H9 (cell line): ENCODE data around the gene C1orf74. TPM values are rescaled to one million over a fixed set of nuclear protein-coding genes. Genes with fewer than 3 reads are reported as not detected.

ENCODE experiments used
- DNase-seq: peaks from one replicate; pipeline ENCODE4 v3.0.0-alpha.2; 2017
- H2AFZ ChIP-seq: one replicate; pipeline ENCODE4 v1.6.1; 2013; ENCODE audit warnings: mild to moderate bottlenecking, low read length, control low read depth, moderate library complexity
- H2AK5ac ChIP-seq: 2 replicates; pipeline ENCODE4 v1.6.1; 2013; ENCODE audit warnings: low read length, control low read depth, mixed read lengths; ENCODE audit not compliant: insufficient read length
- H2BK120ac ChIP-seq: one replicate; pipeline ENCODE4 v1.6.1; 2013; ENCODE audit warnings: low read depth, mild to moderate bottlenecking, low read length, control low read depth, inconsistent platforms; ENCODE audit not compliant: poor library complexity, severe bottlenecking
- H2BK12ac ChIP-seq: 2 replicates; pipeline ENCODE4 v1.6.1; 2013; ENCODE audit warnings: low read length, control low read depth, mixed read lengths, low read depth; ENCODE audit not compliant: insufficient read length
- H2BK15ac ChIP-seq: 2 replicates; pipeline ENCODE4 v1.6.1; 2013; ENCODE audit warnings: low read depth, low read length, control low read depth
- H2BK20ac ChIP-seq: one replicate; pipeline ENCODE4 v1.6.1; 2013; ENCODE audit warnings: low read depth, mild to moderate bottlenecking, low read length, control low read depth, inconsistent platforms; ENCODE audit not compliant: poor library complexity, severe bottlenecking
- H2BK5ac ChIP-seq: 2 replicates; pipeline ENCODE4 v1.6.1; 2013; ENCODE audit warnings: low read length, control low read depth, mixed read lengths; ENCODE audit not compliant: insufficient read length
- H3K14ac ChIP-seq: 2 replicates; pipeline ENCODE4 v1.6.1; 2013; ENCODE audit warnings: low read length, control low read depth; ENCODE audit not compliant: insufficient read depth
- H3K18ac ChIP-seq: 2 replicates; pipeline ENCODE4 v1.6.1; 2013; ENCODE audit warnings: low read depth, mild to moderate bottlenecking, mixed read lengths, low read length, control low read depth; ENCODE audit not compliant: insufficient read length
- H3K23ac ChIP-seq: 2 replicates; pipeline ENCODE4 v1.6.1; 2013; ENCODE audit warnings: low read length, control low read depth, mixed read lengths, low read depth; ENCODE audit not compliant: insufficient read length
- H3K23me2 ChIP-seq: 2 replicates; pipeline ENCODE4 v1.6.1; 2013; ENCODE audit warnings: low read depth, mild to moderate bottlenecking, mixed read lengths, low read length, control low read depth; ENCODE audit not compliant: insufficient read length, poor library complexity, severe bottlenecking
- H3K27ac ChIP-seq: 2 replicates; pipeline ENCODE4 v1.5.1; 2013; ENCODE audit warnings: low read length, control low read depth, mixed read lengths, low read depth; ENCODE audit not compliant: insufficient read length
- H3K27me3 ChIP-seq: 2 replicates; pipeline ENCODE4 v1.6.1; 2013; ENCODE audit warnings: low read length, control low read depth, inconsistent platforms; ENCODE audit not compliant: insufficient read depth
- H3K4ac ChIP-seq: 2 replicates; pipeline ENCODE4 v1.6.1; 2013; ENCODE audit warnings: low read depth, mild to moderate bottlenecking, control low read depth, inconsistent platforms, low read length, moderate library complexity
- H3K4me1 ChIP-seq: 2 replicates; pipeline ENCODE4 v1.6.1; 2013; ENCODE audit warnings: low read length, control low read depth, inconsistent platforms; ENCODE audit not compliant: insufficient read depth
- H3K4me2 ChIP-seq: 2 replicates; pipeline ENCODE4 v1.6.1; 2013; ENCODE audit warnings: low read length, control low read depth, mixed read lengths; ENCODE audit not compliant: insufficient read length, insufficient read depth
- H3K56ac ChIP-seq: 2 replicates; pipeline ENCODE4 v1.6.1; 2013; ENCODE audit warnings: low read depth, mild to moderate bottlenecking, mixed read lengths, low read length, control low read depth; ENCODE audit not compliant: insufficient read length
- H3K79me1 ChIP-seq: 2 replicates; pipeline ENCODE4 v1.6.1; 2013; ENCODE audit warnings: low read depth, mild to moderate bottlenecking, moderate library complexity, low read length, control low read depth, inconsistent platforms; ENCODE audit not compliant: insufficient read depth, poor library complexity, severe bottlenecking
- H3K79me2 ChIP-seq: 2 replicates; pipeline ENCODE4 v1.6.1; 2013; ENCODE audit warnings: low read length, control low read depth, inconsistent platforms; ENCODE audit not compliant: insufficient read depth
- H3K9ac ChIP-seq: 2 replicates; pipeline ENCODE4 v1.6.1; 2013; ENCODE audit warnings: low read length, control low read depth, mixed read lengths; ENCODE audit not compliant: insufficient read length; ENCODE audit errors: extremely low read depth
- H3K9me3 ChIP-seq: one replicate; pipeline ENCODE4 v1.6.1; 2013; ENCODE audit warnings: low read depth, low read length, inconsistent platforms; ENCODE audit not compliant: control insufficient read depth
- H3T11ph ChIP-seq: one replicate; pipeline ENCODE4 v1.6.1; 2013; ENCODE audit warnings: mild to moderate bottlenecking, low read length, control low read depth, inconsistent platforms
- H4K20me1 ChIP-seq: one replicate; pipeline ENCODE4 v1.6.1; 2013; ENCODE audit not compliant: control insufficient read depth, insufficient read length, insufficient read depth
- H4K5ac ChIP-seq: 2 replicates; pipeline ENCODE4 v1.6.1; 2013; ENCODE audit warnings: low read depth, mild to moderate bottlenecking, mixed read lengths, low read length, control low read depth; ENCODE audit not compliant: insufficient read length
- H4K8ac ChIP-seq: replicated peaks from 2 replicates; pipeline ENCODE4 v1.6.1; 2013; ENCODE audit warnings: low read length, control low read depth, mixed read lengths, low read depth; ENCODE audit not compliant: insufficient read length
- H4K91ac ChIP-seq: 2 replicates; pipeline ENCODE4 v1.6.1; 2013; ENCODE audit warnings: low read depth, mild to moderate bottlenecking, moderate library complexity, mixed read lengths, low read length, control low read depth; ENCODE audit not compliant: insufficient read length
- H3K27ac Mint-ChIP-seq, 3 experiments: 2 replicates in 2 of 3; 3 replicates in 1 of 3; pipeline ENCODE4 v1.8.0; 2020 to 2021; ENCODE audit warnings: mixed read lengths in 3 of 3, mild to moderate bottlenecking in 1 of 3, moderate library complexity in 1 of 3
- H3K27me3 Mint-ChIP-seq: 2 replicates; pipeline ENCODE4 v1.8.0; 2021; ENCODE audit warnings: low read depth, mild to moderate bottlenecking, moderate library complexity, mixed read lengths
- H3K36me3 Mint-ChIP-seq, 3 experiments: 2 replicates in 2 of 3; 3 replicates in 1 of 3; pipeline ENCODE4 v1.8.0; 2020 to 2021; ENCODE audit warnings: low read depth in 3 of 3, mixed read lengths in 3 of 3; ENCODE audit not compliant: insufficient read depth in 1 of 3
- H3K4me1 Mint-ChIP-seq, 2 experiments: 2 replicates each; pipeline ENCODE4 v1.8.0; 2020; ENCODE audit warnings: mixed read lengths in 2 of 2
- H3K4me3 Mint-ChIP-seq, 2 experiments: 2 replicates in 1 of 2; 3 replicates in 1 of 2; pipeline ENCODE4 v1.8.0; 2020 to 2021; ENCODE audit warnings: mild to moderate bottlenecking in 2 of 2, mixed read lengths in 2 of 2, moderate library complexity in 1 of 2
- H3K9me3 Mint-ChIP-seq, 2 experiments: 2 replicates in 1 of 2; 3 replicates in 1 of 2; pipeline ENCODE4 v1.8.0; 2020; ENCODE audit warnings: mild to moderate bottlenecking in 2 of 2, mixed read lengths in 2 of 2, moderate library complexity in 1 of 2
- WGBS: extraction: QIAGEN DNeasy Blood & Tissue Kit; methylation state at CpG from one replicate; pipeline ENCODE4 v1.1.7; 2013; ENCODE audit warnings: missing lambda C conversion rate, low lambda C conversion rate, mixed read lengths; ENCODE audit not compliant: insufficient read length; ENCODE audit errors: extremely low coverage; 5-methylcytosine and 5-hydroxymethylcytosine counted together
- total RNA-seq: library from RNA; stranded (reverse); gene quantifications from 2 replicates; pipeline ENCODE4 v1.2.1, GENCODE V29; 2021
- TF ChIP-seq, protein P1 (sequence below): fragments of 200-600 bp; sonication (generic); conservative IDR thresholded peaks from 3 replicates; pipeline ENCODE4 v1.8.0; 2021; ENCODE audit warnings: antibody characterized with exemption, mild to moderate bottlenecking

C1orf74 gene
- total RNA-seq, 1 experiment from 2014 or later = 2.4 TPM

DNA sequence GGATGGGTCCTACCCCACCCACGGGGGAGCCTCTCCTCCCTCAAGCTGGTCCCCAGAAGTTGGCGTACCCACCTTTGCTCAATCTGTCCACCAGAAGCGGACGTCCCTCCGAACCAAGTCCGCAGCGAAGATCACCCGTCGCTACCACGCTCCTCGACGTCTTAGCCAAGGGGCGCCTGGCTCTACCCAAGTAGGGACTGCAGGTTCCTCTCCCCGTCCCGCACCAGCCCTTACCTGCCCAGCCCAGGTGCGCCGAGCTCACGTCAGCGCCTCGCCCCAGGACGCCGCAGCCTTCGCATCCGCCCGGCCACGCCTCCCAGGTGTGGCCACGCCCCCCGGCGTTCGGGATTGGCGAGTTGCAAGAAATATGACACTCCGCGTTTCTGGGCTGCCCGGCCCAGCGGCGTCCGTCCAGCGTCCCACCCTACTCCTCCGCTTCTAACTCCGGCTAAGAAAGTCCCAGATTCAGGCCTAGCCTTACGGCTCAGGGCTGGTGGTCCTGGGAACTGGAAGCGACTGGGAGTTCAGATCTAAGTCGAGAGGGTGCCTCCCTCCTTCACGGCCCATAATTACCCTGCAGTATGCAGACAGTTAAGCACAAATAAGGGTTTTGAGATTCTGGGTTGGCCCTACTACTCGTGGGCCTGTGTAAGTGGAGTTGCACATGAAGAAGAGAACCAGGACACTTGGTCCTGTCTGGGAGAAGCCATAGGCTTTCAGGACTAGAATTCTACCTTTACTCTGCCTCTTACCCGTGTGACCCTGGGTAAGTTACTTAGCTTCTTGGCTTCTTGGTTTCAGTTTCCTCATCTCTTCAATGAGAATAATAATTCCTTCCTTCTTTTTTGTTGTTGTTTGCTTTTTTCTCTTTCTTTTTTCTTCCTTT is 21.8 kb upstream of the C1orf74 start, which contains the start of gene IRF6:
IRF6 (minus strand) TSS at position 268 of the 886 bp plus-strand sequence. CDS start 4,729 bp downstream, outside the sequence.
- Histone ChIP-seq H3K9me3 (no peaks in the 10 kb centered on the region), H2BK15ac (no peak within 1 kb of the TSS), H2AK5ac (no peak within 1 kb of the TSS), H4K20me1 (no peaks in the 10 kb centered on the region), H2BK120ac (no peak within 1 kb of the TSS), H3K56ac (no peak within 1 kb of the TSS), H4K5ac (no peak within 1 kb of the TSS), H3K4me2 (peak within 1 kb of the TSS; percentile 55), H3K79me1 (no peaks in the 10 kb centered on the region), H3K79me2 (no peaks in the 10 kb centered on the region), H3K9ac (peak within 1 kb of the TSS; percentile 69), H3K14ac (peak within 1 kb of the TSS; percentile 33; the same call in 1 of the 2 replicates), H3K27ac (peak within 1 kb of the TSS; percentile 1), H3K23me2 (peaks cover 8% of the 10 kb centered on the region), H4K91ac (no peak within 1 kb of the TSS), H3K18ac (peak within 1 kb of the TSS; percentile 84), H4K8ac (no peak within 1 kb of the TSS), H2BK20ac (no peak within 1 kb of the TSS), H3K4ac (no peak within 1 kb of the TSS), H2AFZ (peak within 1 kb of the TSS; percentile 79), H3T11ph (no peak within 1 kb of the TSS), H3K23ac (no peak within 1 kb of the TSS), H3K4me1 (no peaks in the 10 kb centered on the region), H2BK5ac (no peak within 1 kb of the TSS), H3K27me3 (no peaks in the 10 kb centered on the region), H2BK12ac (no peak within 1 kb of the TSS)
- Mint-ChIP-seq H3K4me3 (peak within 1 kb of the TSS; percentile 94 to 97), H3K9me3 (no peaks in the 10 kb centered on the region), H3K36me3 (no peaks in the 10 kb centered on the region), H3K4me1 (peaks cover 15 to 16% of the 10 kb centered on the region in 2 experiments), H3K27me3 (peaks cover 3% of the 10 kb centered on the region), H3K27ac (peak within 1 kb of the TSS; percentile 92 to 99 (median 97))
- DNase-seq = peak; percentile 98
- no CpG with 5 or more reads among the region's 46 CpGs for WGBS
- TF ChIP-seq, protein P1, sequence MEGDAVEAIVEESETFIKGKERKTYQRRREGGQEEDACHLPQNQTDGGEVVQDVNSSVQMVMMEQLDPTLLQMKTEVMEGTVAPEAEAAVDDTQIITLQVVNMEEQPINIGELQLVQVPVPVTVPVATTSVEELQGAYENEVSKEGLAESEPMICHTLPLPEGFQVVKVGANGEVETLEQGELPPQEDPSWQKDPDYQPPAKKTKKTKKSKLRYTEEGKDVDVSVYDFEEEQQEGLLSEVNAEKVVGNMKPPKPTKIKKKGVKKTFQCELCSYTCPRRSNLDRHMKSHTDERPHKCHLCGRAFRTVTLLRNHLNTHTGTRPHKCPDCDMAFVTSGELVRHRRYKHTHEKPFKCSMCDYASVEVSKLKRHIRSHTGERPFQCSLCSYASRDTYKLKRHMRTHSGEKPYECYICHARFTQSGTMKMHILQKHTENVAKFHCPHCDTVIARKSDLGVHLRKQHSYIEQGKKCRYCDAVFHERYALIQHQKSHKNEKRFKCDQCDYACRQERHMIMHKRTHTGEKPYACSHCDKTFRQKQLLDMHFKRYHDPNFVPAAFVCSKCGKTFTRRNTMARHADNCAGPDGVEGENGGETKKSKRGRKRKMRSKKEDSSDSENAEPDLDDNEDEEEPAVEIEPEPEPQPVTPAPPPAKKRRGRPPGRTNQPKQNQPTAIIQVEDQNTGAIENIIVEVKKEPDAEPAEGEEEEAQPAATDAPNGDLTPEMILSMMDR = no peak
